Right atrium auricular region (tissue), 2 donors: ENCODE measurements around the gene OBI1. TPM values are rescaled to one million over a fixed set of nuclear protein-coding genes. Genes with fewer than 3 reads are reported as not detected.

ENCODE experiments used
- DNase-seq: peaks from one replicate; pipeline ENCODE4 v3.0.0-alpha.2; 2019; ENCODE audit warnings: low spot score
- H3K27ac ChIP-seq, 2 donors: fragments of 200-600 bp; sonication (generic); 1 replicate in 1 of 2; 2 replicates in 1 of 2; pipeline ENCODE4 v1.5.1; 2016 to 2019
- H3K27me3 ChIP-seq, 2 donors: fragments of 200-600 bp; sonication (generic); one replicate each; pipeline versions ENCODE4 v1.5.1 to v1.6.0; 2017 to 2019
- H3K36me3 ChIP-seq: fragments of 200-600 bp; sonication (generic); one replicate; pipeline ENCODE4 v1.5.1; 2016
- H3K4me1 ChIP-seq, 2 donors: fragments of 200-600 bp; sonication (generic); one replicate each; pipeline versions ENCODE4 v1.5.1 to v1.6.0; 2017 to 2019
- H3K4me3 ChIP-seq, 2 donors: fragments of 200-600 bp; sonication (generic); 1 replicate in 1 of 2; 2 replicates in 1 of 2; pipeline ENCODE4 v1.5.1; 2017 to 2019; ENCODE audit warnings: mild to moderate bottlenecking in 1 of 2, moderate library complexity in 1 of 2
- H3K9me3 ChIP-seq, 2 donors: fragments of 200-600 bp; sonication (generic); one replicate each; pipeline ENCODE4 v1.5.1; 2019
- total RNA-seq, 2 donors: library from RNA; depleted of rRNA; stranded (reverse); fragments of >200 nt; gene quantifications; one replicate each; pipeline ENCODE4 v1.1.0, GENCODE V29; 2016
- TF ChIP-seq, protein P1 (sequence below), 2 donors: fragments of 200-600 bp; sonication (generic); IDR thresholded peaks; one replicate each; pipeline ENCODE4 v1.5.1; 2019; ENCODE audit warnings: antibody characterized with exemption in 2 of 2

OBI1 gene
- total RNA-seq, 2 donors from 2014 or later = 6.1 to 7.3 TPM

GRCh38 chr13:78623132-78623531 is 35.8 kb downstream of the OBI1 start:
- no peak for DNase-seq
- Histone ChIP-seq H3K4me1 (no peaks in the 10 kb centered on the region), H3K36me3 (no peaks in the 10 kb centered on the region), H3K27ac (no peak overlapping the region), H3K9me3 (no peaks in the 10 kb centered on the region), H3K4me3 (no peak overlapping the region), H3K27me3 (no peaks in the 10 kb centered on the region)
- TF ChIP-seq, protein P1, sequence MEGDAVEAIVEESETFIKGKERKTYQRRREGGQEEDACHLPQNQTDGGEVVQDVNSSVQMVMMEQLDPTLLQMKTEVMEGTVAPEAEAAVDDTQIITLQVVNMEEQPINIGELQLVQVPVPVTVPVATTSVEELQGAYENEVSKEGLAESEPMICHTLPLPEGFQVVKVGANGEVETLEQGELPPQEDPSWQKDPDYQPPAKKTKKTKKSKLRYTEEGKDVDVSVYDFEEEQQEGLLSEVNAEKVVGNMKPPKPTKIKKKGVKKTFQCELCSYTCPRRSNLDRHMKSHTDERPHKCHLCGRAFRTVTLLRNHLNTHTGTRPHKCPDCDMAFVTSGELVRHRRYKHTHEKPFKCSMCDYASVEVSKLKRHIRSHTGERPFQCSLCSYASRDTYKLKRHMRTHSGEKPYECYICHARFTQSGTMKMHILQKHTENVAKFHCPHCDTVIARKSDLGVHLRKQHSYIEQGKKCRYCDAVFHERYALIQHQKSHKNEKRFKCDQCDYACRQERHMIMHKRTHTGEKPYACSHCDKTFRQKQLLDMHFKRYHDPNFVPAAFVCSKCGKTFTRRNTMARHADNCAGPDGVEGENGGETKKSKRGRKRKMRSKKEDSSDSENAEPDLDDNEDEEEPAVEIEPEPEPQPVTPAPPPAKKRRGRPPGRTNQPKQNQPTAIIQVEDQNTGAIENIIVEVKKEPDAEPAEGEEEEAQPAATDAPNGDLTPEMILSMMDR (IDR thresholded peaks at IDR 0.05) = no peak

DNA sequence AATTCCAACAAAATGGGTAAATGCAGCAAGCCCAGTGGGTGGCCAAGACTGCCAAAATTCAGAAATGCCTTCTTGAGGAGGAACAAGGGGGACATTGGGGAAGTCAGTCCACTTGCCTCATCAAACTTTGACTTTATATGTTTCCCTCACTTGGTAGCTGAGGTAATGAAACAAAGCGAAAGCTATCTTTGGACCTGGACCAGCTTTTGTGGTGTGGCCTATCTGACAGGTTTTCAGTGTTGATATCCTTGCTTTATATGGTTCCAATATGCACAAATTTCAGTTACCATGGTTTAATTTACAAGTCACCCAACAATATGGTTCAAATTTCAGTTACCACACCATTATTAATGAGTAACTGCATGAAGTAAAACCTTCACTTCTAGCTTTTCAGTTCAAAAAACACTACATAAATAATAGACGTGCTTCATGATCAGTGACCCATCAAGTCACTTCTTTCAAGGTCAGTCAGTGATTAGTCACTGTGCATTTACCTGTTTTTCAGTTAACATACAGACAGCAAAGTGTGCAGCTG is 38.0 kb downstream of the OBI1 start:
- Histone ChIP-seq H3K36me3 (peaks cover 13% of the 10 kb centered on the region), H3K4me1 (no peaks in the 10 kb centered on the region), H3K27ac (no peak overlapping the region), H3K4me3 (no peak overlapping the region), H3K9me3 (no peaks in the 10 kb centered on the region), H3K27me3 (no peaks in the 10 kb centered on the region)
- DNase-seq = no peak
- TF ChIP-seq, protein P1 (IDR thresholded peaks at IDR 0.05) = no peak

DNA sequence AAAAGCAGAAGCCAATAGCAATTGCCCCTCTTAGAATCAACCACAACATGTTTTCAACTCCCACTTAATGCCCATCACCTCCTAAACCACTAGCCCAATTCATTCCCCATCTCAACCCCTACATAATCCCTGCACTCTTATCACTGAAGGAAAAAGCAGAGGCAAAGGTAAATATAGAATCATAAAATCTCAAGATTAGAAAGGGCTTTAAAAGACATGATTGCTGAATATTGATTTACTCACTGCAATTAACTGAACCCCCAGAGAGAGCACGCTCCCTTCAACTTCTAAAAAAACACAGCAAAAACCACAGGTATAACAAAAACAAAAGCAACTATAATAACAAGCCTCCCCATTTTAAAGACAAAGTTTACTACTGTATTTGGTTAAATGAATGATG is 40.5 kb downstream of the OBI1 start:
- Histone ChIP-seq H3K27ac (no peak overlapping the region), H3K4me1 (no peaks in the 10 kb centered on the region), H3K27me3 (no peaks in the 10 kb centered on the region), H3K4me3 (no peak overlapping the region), H3K36me3 (peaks cover 20% of the 10 kb centered on the region), H3K9me3 (no peaks in the 10 kb centered on the region)
- TF ChIP-seq, protein P1 (IDR thresholded peaks at IDR 0.05) = no peak
- no peak for DNase-seq

- no peak overlapping the region for H3K27ac ChIP-seq
- H3K4me3 ChIP-seq = no peak overlapping the region
- H3K36me3 ChIP-seq = peaks cover 7% of the 10 kb centered on the region
- H3K27me3 ChIP-seq = peaks cover 34 to 37% of the 10 kb centered on the region in 2 donors
- H3K9me3 ChIP-seq = no peaks in the 10 kb centered on the region
- peaks cover 0 to 32% of the 10 kb centered on the region in 2 donors for H3K4me1 ChIP-seq
- TF ChIP-seq, protein P1 (IDR thresholded peaks at IDR 0.05) = no peak
- DNase-seq = no peak
Measured at GRCh38 chr13:78611040-78611439, 47.9 kb downstream of the OBI1 start.

- TF ChIP-seq, protein P1 (IDR thresholded peaks at IDR 0.05) = no peak
- peaks cover 0 to 32% of the 10 kb centered on the region in 2 donors for H3K4me1 ChIP-seq
- no peak for DNase-seq
- peaks cover under 1% of the 10 kb centered on the region for H3K36me3 ChIP-seq
- no peak overlapping the region for H3K4me3 ChIP-seq
- no peaks in the 10 kb centered on the region for H3K9me3 ChIP-seq
- H3K27me3 ChIP-seq = peaks cover 39 to 43% of the 10 kb centered on the region in 2 donors
- no peak overlapping the region for H3K27ac ChIP-seq
Measured at GRCh38 chr13:78610381-78610883, 48.5 kb downstream of the OBI1 start.
